ENCODE results near the gene ERP29.

The ERP29 gene

GRCh38 chr12:112046003-112046402, 32.8 kb downstream of the ERP29 start:
- DNase-seq: no peak

GRCh38 chr12:112049351-112049750, 36.1 kb downstream of the ERP29 start:
- no peak for DNase-seq

- no peak for DNase-seq
Observed at GRCh38 chr12:112061137-112061536, 47.9 kb downstream of the ERP29 start.

- no peak for DNase-seq
Observed at GRCh38 chr12:112063273-112063672, 50.0 kb downstream of the ERP29 start.

- no peak for DNase-seq
Observed at GRCh38 chr12:112066566-112066965, 53.3 kb downstream of the ERP29 start.

All from activated CD8-positive, alpha-beta memory T cell treated with anti-CD3 and anti-CD28 coated beads, Interleukin-2, amount 50 U/mL, for 48 hours (primary cell).